Peyer's patch (tissue), 4 donors: ENCODE results near the gene ENOX2. TPM values are rescaled to one million over a fixed set of nuclear protein-coding genes. Genes with fewer than 3 reads are reported as not detected.

Source experiments
- DNase-seq, 3 donors: peaks; one replicate each; pipeline ENCODE4 v3.0.0-alpha.2; 2017 to 2019
- H3K27ac ChIP-seq, 4 donors: fragments of 200-600 bp; sonication (generic); one replicate each; pipeline ENCODE4 v1.5.1; 2016 to 2019
- H3K27me3 ChIP-seq, 2 donors: fragments of 200-600 bp; sonication (generic); one replicate each; pipeline ENCODE4 v1.5.1; 2019
- H3K36me3 ChIP-seq, 3 donors: fragments of 200-600 bp; sonication (generic); one replicate each; pipeline ENCODE4 v1.5.1; 2016 to 2019
- H3K4me1 ChIP-seq, 4 donors: fragments of 200-600 bp; sonication (generic); one replicate each; pipeline ENCODE4 v1.5.1; 2016 to 2019
- H3K4me3 ChIP-seq, 4 donors: fragments of 200-600 bp; sonication (generic); 1 replicate in 3 of 4; 2 replicates in 1 of 4; pipeline ENCODE4 v1.5.1; 2016 to 2019; ENCODE audit warnings: mild to moderate bottlenecking in 1 of 4
- H3K9me3 ChIP-seq, 4 donors: fragments of 200-600 bp; sonication (generic); one replicate each; pipeline ENCODE4 v1.5.1; 2016 to 2019; ENCODE audit warnings: mild to moderate bottlenecking in 1 of 4
- CTCF ChIP-seq, 6 experiments: fragments of 450-650 bp in 4 of 6; fragments of 200-600 bp in 2 of 6; sonication (generic) in 1 of 6; IDR thresholded peaks; one replicate each; pipeline ENCODE4 v1.5.1; 2017 to 2019; ENCODE audit warnings: antibody characterized with exemption in 6 of 6, mild to moderate bottlenecking in 3 of 6, moderate library complexity in 1 of 6
- POLR2A ChIP-seq, 2 donors: fragments of 450-650 bp; IDR thresholded peaks; one replicate each; pipeline ENCODE4 v1.5.1; 2017; ENCODE audit warnings: antibody characterized with exemption in 2 of 2, mild to moderate bottlenecking in 2 of 2, moderate library complexity in 2 of 2
- total RNA-seq, 4 donors: library from RNA; depleted of rRNA; stranded (reverse); fragments of >200 nt; gene quantifications; one replicate each; pipeline ENCODE4 v1.1.0, GENCODE V29; 2016

Gene ENOX2
- total RNA-seq, 4 donors from 2014 or later = 4.7 to 12.4 (median 9.8) TPM

GRCh38 chrX:130830599-130831346 lies 72.2 kb downstream of the ENOX2 start:
- TF ChIP-seq CTCF (IDR thresholded peaks at IDR 0.05) (no peak), POLR2A (IDR thresholded peaks at IDR 0.05) (no peak)
- no peaks in the 10 kb centered on the region for H3K4me1 ChIP-seq
- H3K9me3 ChIP-seq = no peaks in the 10 kb centered on the region
- H3K27ac ChIP-seq = no peak overlapping the region
- H3K36me3 ChIP-seq = no peaks in the 10 kb centered on the region
- no peak for DNase-seq
- no peak overlapping the region for H3K4me3 ChIP-seq
- H3K27me3 ChIP-seq = no peaks in the 10 kb centered on the region

GRCh38 chrX:130829526-130830515 lies 73.2 kb downstream of the ENOX2 start:
- TF ChIP-seq CTCF (IDR thresholded peaks at IDR 0.05) (no peak), POLR2A (IDR thresholded peaks at IDR 0.05) (no peak)
- Histone ChIP-seq H3K9me3 (no peaks in the 10 kb centered on the region), H3K4me3 (no peak overlapping the region), H3K36me3 (no peaks in the 10 kb centered on the region), H3K4me1 (no peaks in the 10 kb centered on the region), H3K27me3 (no peaks in the 10 kb centered on the region), H3K27ac (no peak overlapping the region)
- DNase-seq = no peak

- H3K27me3 ChIP-seq = no peaks in the 10 kb centered on the region
- no peak for TF ChIP-seq POLR2A (IDR thresholded peaks at IDR 0.05)
- TF ChIP-seq CTCF (IDR thresholded peaks at IDR 0.05) = no peak
- H3K36me3 ChIP-seq = no peaks in the 10 kb centered on the region
- no peak for DNase-seq
- H3K27ac ChIP-seq = no peak overlapping the region
- no peaks in the 10 kb centered on the region for H3K4me1 ChIP-seq
- H3K9me3 ChIP-seq = no peaks in the 10 kb centered on the region
- H3K4me3 ChIP-seq = no peak overlapping the region
Measured at GRCh38 chrX:130828641-130829040, 74.4 kb downstream of the ENOX2 start.

GRCh38 chrX:130827648-130828047 lies 75.4 kb downstream of the ENOX2 start:
- Histone ChIP-seq H3K4me3 (no peak overlapping the region), H3K36me3 (no peaks in the 10 kb centered on the region), H3K27ac (no peak overlapping the region), H3K27me3 (no peaks in the 10 kb centered on the region), H3K9me3 (no peaks in the 10 kb centered on the region), H3K4me1 (no peaks in the 10 kb centered on the region)
- TF ChIP-seq POLR2A (IDR thresholded peaks at IDR 0.05) (no peak), CTCF (IDR thresholded peaks at IDR 0.05) (no peak)
- DNase-seq = no peak

- Histone ChIP-seq H3K27ac (no peak overlapping the region), H3K36me3 (no peaks in the 10 kb centered on the region), H3K27me3 (no peaks in the 10 kb centered on the region), H3K4me3 (no peak overlapping the region), H3K9me3 (no peaks in the 10 kb centered on the region), H3K4me1 (no peaks in the 10 kb centered on the region)
- no peak for DNase-seq
- TF ChIP-seq CTCF (IDR thresholded peaks at IDR 0.05) (no peak), POLR2A (IDR thresholded peaks at IDR 0.05) (no peak)
Measured at GRCh38 chrX:130826249-130826648, 76.8 kb downstream of the ENOX2 start.
